ENCODE results near the gene COMT. TPM values are rescaled to one million over a fixed set of nuclear protein-coding genes. Genes with fewer than 3 reads are reported as not detected.

The COMT gene
- total and polyA plus RNA-seq, 9 of the 15 experiments (the other 6 are each of a cell fraction or from before 2014, with no cell fraction given): 12.5 to 351 (median 155) TPM

- TF ChIP-seq CHD7 (IDR thresholded peaks at IDR 0.05; ENCODE audit: low read depth, low read length) (peak; percentile 74), HDGF (IDR thresholded peaks at IDR 0.05) (peak; percentile 100), NR3C1 (CRISPR knock-in tag; IDR thresholded peaks at IDR 0.05) (no peak), TAF15 (IDR thresholded peaks at IDR 0.05; ENCODE audit: low read depth, low read length) (peak; percentile 95; the same call in 1 of the 2 replicates), ZNF347 (CRISPR knock-in tag; IDR thresholded peaks at IDR 0.05; ENCODE audit: low read depth) (no peak), WHSC1 (IDR thresholded peaks at IDR 0.05; ENCODE audit: low read length) (peak; percentile 99), HBP1 (CRISPR knock-in tag; IDR thresholded peaks at IDR 0.05) (peak; percentile 99), KLF16 (IDR thresholded peaks at IDR 0.05) (no peak), ZBTB9 (CRISPR knock-in tag; IDR thresholded peaks at IDR 0.05) (peak; percentile 87; the same call in 1 of the 2 replicates), JUNB (CRISPR knock-in tag; conservative IDR thresholded peaks at IDR 0.05) (no peak), FOXO4 (CRISPR knock-in tag; IDR thresholded peaks at IDR 0.05) (peak; percentile 55; the same call in 1 of the 2 replicates), POLR2AphosphoS2 (IDR thresholded peaks at IDR 0.05; ENCODE audit: low read length) (peak; percentile 93; the same call in 1 of the 2 replicates)
These were observed 32.0 kb upstream of the COMT start (continued) for GRCh38 chr22:19909350-19910179.
